GM12878 (cell line): Measurements from ENCODE around the gene MAMLD1. TPM values are rescaled to one million over a fixed set of nuclear protein-coding genes. Genes with fewer than 3 reads are reported as not detected.

Experiments
- ATAC-seq: fragments of 200-7000 bp; cut with Tn5 transposase; 3 replicates; pipeline ENCODE4 v1.9.1; 2020; ENCODE audit warnings: mild to moderate bottlenecking, moderate library complexity
- BruUV-seq: library from RNA; stranded (reverse); fragments of 400-500 nt; replicated peaks from 2 replicates; lab custom pipeline; 2021; lab: Mats Ljungman, UMichigan
- CTCF ChIA-PET: fragments of 300-600 bp; sonication (Branson Sonifier 250); formaldehyde crosslinking; extraction: SDS; loops from one replicate; lab custom pipeline; 2021; ENCODE audit warnings: inconsistent platforms; lab: Yijun Ruan, JAX
- POLR2A ChIA-PET: fragments of 350-600 bp; formaldehyde crosslinking; extraction: SDS; loops from one replicate; lab custom pipeline; 2021; ENCODE audit warnings: inconsistent platforms; lab: Charles Lee
- RAD21 ChIA-PET: fragments of 300-600 bp; sonication (Branson Sonifier 250); formaldehyde crosslinking; loops from one replicate; lab custom pipeline; 2023; ENCODE audit warnings: antibody characterized with exemption; ENCODE audit not compliant: unreplicated experiment; lab: Charles Lee
- SMC1A ChIA-PET: fragments of 300-600 bp; sonication (Branson Sonifier 250); formaldehyde crosslinking; loops from one replicate; lab custom pipeline; 2023; ENCODE audit not compliant: unreplicated experiment, uncharacterized antibody; lab: Charles Lee
- DNase-seq: peaks from one replicate; pipeline ENCODE4 v3.0.0-alpha.2; 2011; ENCODE audit warnings: low read depth, low spot score
- FAIRE-seq: peaks from 3 replicates; lab custom pipeline; 2011; peaks lifted over from hg19 to GRCh38; lab: Jason Lieb, UNC
- H2AFZ ChIP-seq: 2 replicates; pipeline ENCODE4 v1.6.0; 2011; ENCODE audit warnings: low read depth, low read length, control low read depth; ENCODE audit not compliant: control insufficient read depth
- H3K27ac ChIP-seq: 2 replicates; pipeline ENCODE4 v1.5.1; 2011; ENCODE audit warnings: control low read depth; ENCODE audit not compliant: control insufficient read depth, insufficient read depth
- H3K27me3 ChIP-seq, 2 experiments: replicated peaks in 1 of 2; 2 replicates each; pipeline versions ENCODE4 v1.6.0 to v1.6.1; 2011; ENCODE audit warnings: low read length in 1 of 2; ENCODE audit not compliant: control insufficient read depth in 2 of 2, insufficient read depth in 2 of 2
- H3K36me3 ChIP-seq, 2 experiments: 2 replicates each; pipeline ENCODE4 v1.5.1; 2011; ENCODE audit warnings: low read length in 1 of 2; ENCODE audit not compliant: control insufficient read depth in 2 of 2, insufficient read depth in 2 of 2
- H3K4me1 ChIP-seq: 2 replicates; pipeline ENCODE4 v1.6.1; 2011; ENCODE audit warnings: mild to moderate bottlenecking, low read length, moderate library complexity, mixed read lengths; ENCODE audit not compliant: control insufficient read depth, insufficient read depth
- H3K4me2 ChIP-seq: 2 replicates; pipeline ENCODE4 v1.6.0; 2011; ENCODE audit warnings: control low read depth; ENCODE audit not compliant: control insufficient read depth, insufficient read depth
- H3K4me3 ChIP-seq: fragments of 200-600 bp; sonication (generic); 2 replicates; pipeline ENCODE4 v1.5.1; 2016
- H3K79me2 ChIP-seq: 2 replicates; pipeline ENCODE4 v1.6.0; 2011; ENCODE audit warnings: low read length; ENCODE audit not compliant: control insufficient read depth, insufficient read depth
- H3K9ac ChIP-seq: 2 replicates; pipeline ENCODE4 v1.8.0; 2011; ENCODE audit warnings: low read length, control low read depth, mixed read lengths; ENCODE audit not compliant: control insufficient read depth, insufficient read depth
- H3K9me3 ChIP-seq: replicated peaks from 3 replicates; pipeline ENCODE4 v1.5.1; 2011; ENCODE audit warnings: mild to moderate bottlenecking, low read length; ENCODE audit not compliant: control insufficient read depth, insufficient read depth
- H4K20me1 ChIP-seq: 2 replicates; pipeline ENCODE4 v1.6.0; 2011; ENCODE audit not compliant: control insufficient read depth, insufficient read depth
- CBX3 ChIP-seq: fragments of 200-600 bp; sonication (generic); IDR thresholded peaks from 2 replicates; pipeline ENCODE4 v1.6.1; 2016; ENCODE audit warnings: low read depth, borderline replicate concordance
- CHD2 ChIP-seq: IDR thresholded peaks from 2 replicates; pipeline ENCODE4 v1.6.1; 2011; ENCODE audit warnings: low read depth, low read length, improper control_type of control experiment, borderline replicate concordance
- CHD4 ChIP-seq: fragments of 200-600 bp; sonication (generic); IDR thresholded peaks from 2 replicates; pipeline ENCODE4 v1.6.1; 2016; ENCODE audit warnings: mild to moderate bottlenecking
- DPF2 ChIP-seq: fragments of 450-650 bp; IDR thresholded peaks from 2 replicates; pipeline ENCODE4 v1.6.1; 2017; ENCODE audit warnings: mild to moderate bottlenecking
- ESRRA ChIP-seq: IDR thresholded peaks from 2 replicates; pipeline ENCODE4 v1.6.1; 2012; ENCODE audit warnings: mild to moderate bottlenecking, low read length, improper control_type of control experiment
- LARP7 ChIP-seq: fragments of 450-650 bp; IDR thresholded peaks from 2 replicates; pipeline ENCODE4 v1.6.1; 2017; ENCODE audit warnings: mild to moderate bottlenecking
- MEF2B ChIP-seq: fragments of 450-650 bp; IDR thresholded peaks from 2 replicates; pipeline ENCODE4 v1.6.1; 2018; ENCODE audit warnings: mild to moderate bottlenecking, moderate library complexity; ENCODE audit not compliant: partially characterized antibody, poor library complexity, severe bottlenecking
- PAX8 ChIP-seq: fragments of 450-650 bp; IDR thresholded peaks from 2 replicates; pipeline ENCODE4 v1.6.1; 2017; ENCODE audit warnings: mild to moderate bottlenecking, moderate library complexity
- RAD51 ChIP-seq: fragments of 450-650 bp; IDR thresholded peaks from 2 replicates; pipeline ENCODE4 v1.6.1; 2016; ENCODE audit warnings: moderate library complexity, mild to moderate bottlenecking, inconsistent platforms
- RCOR1 ChIP-seq: conservative IDR thresholded peaks from 2 replicates; pipeline ENCODE4 v1.6.1; 2012; ENCODE audit warnings: low read depth, low read length, improper control_type of control experiment
- SIX5 ChIP-seq: IDR thresholded peaks from 2 replicates; pipeline ENCODE4 v1.6.1; 2011; ENCODE audit warnings: mild to moderate bottlenecking, low read depth, low read length, moderate library complexity; ENCODE audit not compliant: severe bottlenecking
- SMAD5 ChIP-seq: IDR thresholded peaks from 2 replicates; pipeline ENCODE4 v1.6.1; 2016; ENCODE audit warnings: antibody characterized with exemption, low read depth
- SP1 ChIP-seq: IDR thresholded peaks from one replicate; pipeline ENCODE4 v1.6.1; 2011; ENCODE audit warnings: low read depth, low read length
- YY1 ChIP-seq: IDR thresholded peaks from 2 replicates; pipeline ENCODE4 v1.6.1; 2011; ENCODE audit warnings: low read depth, mild to moderate bottlenecking, low read length
- WGBS: methylation state at CpG from one replicate; pipeline ENCODE4 v1.1.6; 2016; ENCODE audit warnings: low lambda C conversion rate; ENCODE audit not compliant: insufficient replicate concordance, insufficient coverage; ENCODE audit errors: missing lambda C conversion rate; 5-methylcytosine and 5-hydroxymethylcytosine counted together
- in situ Hi-C: fragments of 300-500 bp; cut with MboI; formaldehyde crosslinking; loops from 9 replicates; pipeline ENCODE4 v1.14.3; 2018; ENCODE audit warnings: mixed read lengths
- intact Hi-C: fragments of 100-400 bp; cut with micrococcal nuclease; formaldehyde crosslinking; loops from one replicate; pipeline ENCODE4 v1.14.2; 2022; ENCODE audit not compliant: unreplicated experiment
- polyA plus RNA-seq, 11 experiments: library from polyadenylated mRNA; depleted of rRNA in 4 of 11; unstranded in 6 of 11; stranded (reverse) in 5 of 11; fragments of >200 nt; fragmentation: Nextera tagmentation in 4 of 11; fragmentation: Illumina TruSeq in 1 of 11; extraction: Ambion mirVana in 4 of 11; extraction: Trizol in 1 of 11; gene quantifications; 1 replicate in 1 of 11; 2 replicates in 10 of 11; pipeline versions ENCODE4 v1.2.1 to v1.2.3, GENCODE V29; 2011 to 2016; ENCODE audit warnings: inconsistent platforms in 2 of 11, missing spikeins in 2 of 11, low read depth in 1 of 11
- total RNA-seq, 4 experiments: library from RNA; depleted of rRNA in 3 of 4; stranded (reverse); fragments of >200 nt in 3 of 4; fragmentation: Illumina TruSeq in 1 of 4; extraction: Trizol in 1 of 4; gene quantifications; 2 replicates each; pipeline versions ENCODE4 v1.2.1 to v1.2.3, GENCODE V29; 2013 to 2021
- TF ChIP-seq, protein P1 (sequence below): fragments of 450-650 bp; IDR thresholded peaks from 2 replicates; pipeline ENCODE4 v1.6.1; 2016; ENCODE audit warnings: mild to moderate bottlenecking, moderate library complexity, borderline replicate concordance
- TF ChIP-seq, protein P2 (sequence below): fragments of 450-650 bp; IDR thresholded peaks from 2 replicates; pipeline ENCODE4 v1.6.1; 2018; ENCODE audit warnings: borderline replicate concordance, mild to moderate bottlenecking; ENCODE audit not compliant: partially characterized antibody

The MAMLD1 gene
- total and polyA plus RNA-seq, 10 of the 15 experiments (the other 5 are each of a cell fraction or from before 2014, with no cell fraction given): 0.03 to 0.05 TPM; not detected in 8

DNA sequence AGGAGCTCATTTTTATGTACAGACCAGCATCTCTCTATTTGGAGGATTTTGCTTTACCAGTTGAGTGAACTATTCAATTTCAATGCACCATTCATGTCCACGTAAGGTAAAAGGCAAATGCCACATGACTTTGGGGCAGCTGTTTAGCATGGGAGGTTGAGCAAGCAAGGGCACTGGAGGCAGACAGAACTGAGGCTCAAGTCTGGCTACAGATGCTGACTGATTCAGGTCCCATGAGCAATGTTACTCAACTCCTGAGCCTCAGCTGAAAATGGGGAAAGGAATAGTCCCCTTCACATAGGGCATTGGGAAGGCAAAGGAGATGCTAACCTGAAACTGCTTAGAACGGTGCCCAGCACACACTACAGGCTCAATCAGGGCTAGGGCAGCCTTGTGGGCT lies 112.3 kb downstream of the MAMLD1 start (continued):
- TF ChIP-seq ESRRA: no peak

DNA sequence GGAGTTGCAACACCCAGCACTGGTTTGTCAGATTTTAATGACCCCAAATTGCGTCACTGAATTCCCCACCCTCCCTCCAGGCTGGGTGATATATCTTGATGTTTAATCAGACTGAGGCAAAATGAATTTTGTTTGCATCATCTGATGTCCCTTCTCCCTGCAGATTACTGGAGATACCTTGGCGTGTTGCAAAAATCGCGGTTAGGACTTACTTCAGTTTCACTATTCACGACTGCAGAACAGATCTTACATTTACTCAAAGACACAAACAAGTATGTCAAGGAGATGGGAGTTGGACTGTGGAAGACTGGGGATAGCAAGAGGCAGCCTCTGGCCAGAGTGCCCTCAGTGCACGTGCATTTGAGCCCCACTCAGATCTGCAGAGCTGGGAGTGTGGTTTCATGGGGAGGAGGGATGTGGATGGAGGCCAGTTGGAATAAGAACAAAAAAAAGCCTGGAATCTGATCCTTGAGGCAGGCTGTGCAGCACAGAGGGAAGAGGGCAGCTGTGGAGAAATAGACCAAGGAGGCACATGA lies 113.1 kb downstream of the MAMLD1 start:
- no peak for ATAC-seq
- Histone ChIP-seq H3K9me3 (no peaks in the 10 kb centered on the region), H3K27me3 (peaks cover 3 to 6% of the 10 kb centered on the region in 2 experiments; a peak in 2 of 4 replicates), H4K20me1 (no peaks in the 10 kb centered on the region; the same call in 1 of the 2 replicates), H3K4me3 (no peak overlapping the region), H3K9ac (no peak overlapping the region), H3K79me2 (no peaks in the 10 kb centered on the region), H3K27ac (no peak overlapping the region), H2AFZ (no peak overlapping the region), H3K36me3 (no peaks in the 10 kb centered on the region), H3K4me2 (no peak overlapping the region), H3K4me1 (peaks cover 10% of the 10 kb centered on the region)
- POLR2A ChIA-PET: no interaction called here
- no peak for FAIRE-seq
- SMC1A ChIA-PET: interaction anchor here (1.5 kb wide), 1 partner anchor 19 kb away, joined by 3 read pairs; no protein-coding TSS in a partner anchor
- CTCF ChIA-PET: no interaction called here
- in situ Hi-C loops: loop anchor here (25.0 kb wide), 1 partner anchor 514 kb away; no protein-coding TSS in a partner anchor
- 71% methylated on average over 6 of the region's 6 CpGs for WGBS
- DNase-seq: no peak
- intact Hi-C loops: no loop called here
- RAD21 ChIA-PET: interaction anchor here (1.3 kb wide), 1 partner anchor 11 kb away, joined by 4 read pairs; no protein-coding TSS in a partner anchor
- no TSS peak for BruUV-seq
- TF ChIP-seq RCOR1 (no peak), RAD51 (no peak), MEF2B (no peak), LARP7 (no peak), CHD2 (no peak), SMAD5 (no peak), SIX5 (no peak), SP1 (no peak), YY1 (no peak), CHD4 (no peak), DPF2 (no peak), CBX3 (no peak), PAX8 (no peak)
- TF ChIP-seq, protein P1, sequence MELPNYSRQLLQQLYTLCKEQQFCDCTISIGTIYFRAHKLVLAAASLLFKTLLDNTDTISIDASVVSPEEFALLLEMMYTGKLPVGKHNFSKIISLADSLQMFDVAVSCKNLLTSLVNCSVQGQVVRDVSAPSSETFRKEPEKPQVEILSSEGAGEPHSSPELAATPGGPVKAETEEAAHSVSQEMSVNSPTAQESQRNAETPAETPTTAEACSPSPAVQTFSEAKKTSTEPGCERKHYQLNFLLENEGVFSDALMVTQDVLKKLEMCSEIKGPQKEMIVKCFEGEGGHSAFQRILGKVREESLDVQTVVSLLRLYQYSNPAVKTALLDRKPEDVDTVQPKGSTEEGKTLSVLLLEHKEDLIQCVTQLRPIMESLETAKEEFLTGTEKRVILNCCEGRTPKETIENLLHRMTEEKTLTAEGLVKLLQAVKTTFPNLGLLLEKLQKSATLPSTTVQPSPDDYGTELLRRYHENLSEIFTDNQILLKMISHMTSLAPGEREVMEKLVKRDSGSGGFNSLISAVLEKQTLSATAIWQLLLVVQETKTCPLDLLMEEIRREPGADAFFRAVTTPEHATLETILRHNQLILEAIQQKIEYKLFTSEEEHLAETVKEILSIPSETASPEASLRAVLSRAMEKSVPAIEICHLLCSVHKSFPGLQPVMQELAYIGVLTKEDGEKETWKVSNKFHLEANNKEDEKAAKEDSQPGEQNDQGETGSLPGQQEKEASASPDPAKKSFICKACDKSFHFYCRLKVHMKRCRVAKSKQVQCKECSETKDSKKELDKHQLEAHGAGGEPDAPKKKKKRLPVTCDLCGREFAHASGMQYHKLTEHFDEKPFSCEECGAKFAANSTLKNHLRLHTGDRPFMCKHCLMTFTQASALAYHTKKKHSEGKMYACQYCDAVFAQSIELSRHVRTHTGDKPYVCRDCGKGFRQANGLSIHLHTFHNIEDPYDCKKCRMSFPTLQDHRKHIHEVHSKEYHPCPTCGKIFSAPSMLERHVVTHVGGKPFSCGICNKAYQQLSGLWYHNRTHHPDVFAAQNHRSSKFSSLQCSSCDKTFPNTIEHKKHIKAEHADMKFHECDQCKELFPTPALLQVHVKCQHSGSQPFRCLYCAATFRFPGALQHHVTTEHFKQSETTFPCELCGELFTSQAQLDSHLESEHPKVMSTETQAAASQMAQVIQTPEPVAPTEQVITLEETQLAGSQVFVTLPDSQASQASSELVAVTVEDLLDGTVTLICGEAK: no peak
- TF ChIP-seq, protein P2, sequence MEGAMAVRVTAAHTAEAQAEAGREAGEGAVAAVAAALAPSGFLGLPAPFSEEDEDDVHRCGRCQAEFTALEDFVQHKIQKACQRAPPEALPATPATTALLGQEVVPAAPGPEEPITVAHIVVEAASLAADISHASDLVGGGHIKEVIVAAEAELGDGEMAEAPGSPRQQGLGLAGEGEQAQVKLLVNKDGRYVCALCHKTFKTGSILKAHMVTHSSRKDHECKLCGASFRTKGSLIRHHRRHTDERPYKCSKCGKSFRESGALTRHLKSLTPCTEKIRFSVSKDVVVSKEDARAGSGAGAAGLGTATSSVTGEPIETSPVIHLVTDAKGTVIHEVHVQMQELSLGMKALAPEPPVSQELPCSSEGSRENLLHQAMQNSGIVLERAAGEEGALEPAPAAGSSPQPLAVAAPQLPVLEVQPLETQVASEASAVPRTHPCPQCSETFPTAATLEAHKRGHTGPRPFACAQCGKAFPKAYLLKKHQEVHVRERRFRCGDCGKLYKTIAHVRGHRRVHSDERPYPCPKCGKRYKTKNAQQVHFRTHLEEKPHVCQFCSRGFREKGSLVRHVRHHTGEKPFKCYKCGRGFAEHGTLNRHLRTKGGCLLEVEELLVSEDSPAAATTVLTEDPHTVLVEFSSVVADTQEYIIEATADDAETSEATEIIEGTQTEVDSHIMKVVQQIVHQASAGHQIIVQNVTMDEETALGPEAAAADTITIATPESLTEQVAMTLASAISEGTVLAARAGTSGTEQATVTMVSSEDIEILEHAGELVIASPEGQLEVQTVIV: no peak
